G401.6 (cell line): ENCODE data around the gene FYCO1.

ENCODE experiments used
- FAIRE-seq: peaks from 2 replicates; lab custom pipeline; 2012; peaks lifted over from hg19 to GRCh38; lab: Jason Lieb, UNC

The FYCO1 gene

GRCh38 chr3:45914362-45915058 lies 81.1 kb downstream of the FYCO1 start:
- FAIRE-seq, result no peak

DNA sequence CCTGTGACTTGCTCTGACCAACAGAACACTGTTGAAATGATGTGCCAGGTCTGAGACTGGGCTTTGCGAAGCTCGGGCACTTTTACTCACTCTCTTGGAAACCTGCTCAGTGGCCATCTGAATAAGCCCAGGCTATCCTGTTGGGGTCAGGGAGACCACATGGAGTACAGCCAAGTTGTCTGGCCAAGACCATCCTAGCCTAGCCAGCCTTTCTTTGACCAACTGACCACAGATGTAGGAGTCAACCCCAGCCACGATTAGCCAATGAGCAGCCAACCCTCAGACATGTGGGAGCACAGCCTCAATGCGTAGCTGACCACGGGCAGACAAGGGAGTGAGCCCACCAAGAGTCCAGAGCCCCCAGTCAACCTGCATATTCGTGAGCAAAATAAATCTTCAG lies 83.2 kb downstream of the FYCO1 start:
- no peak for FAIRE-seq

DNA sequence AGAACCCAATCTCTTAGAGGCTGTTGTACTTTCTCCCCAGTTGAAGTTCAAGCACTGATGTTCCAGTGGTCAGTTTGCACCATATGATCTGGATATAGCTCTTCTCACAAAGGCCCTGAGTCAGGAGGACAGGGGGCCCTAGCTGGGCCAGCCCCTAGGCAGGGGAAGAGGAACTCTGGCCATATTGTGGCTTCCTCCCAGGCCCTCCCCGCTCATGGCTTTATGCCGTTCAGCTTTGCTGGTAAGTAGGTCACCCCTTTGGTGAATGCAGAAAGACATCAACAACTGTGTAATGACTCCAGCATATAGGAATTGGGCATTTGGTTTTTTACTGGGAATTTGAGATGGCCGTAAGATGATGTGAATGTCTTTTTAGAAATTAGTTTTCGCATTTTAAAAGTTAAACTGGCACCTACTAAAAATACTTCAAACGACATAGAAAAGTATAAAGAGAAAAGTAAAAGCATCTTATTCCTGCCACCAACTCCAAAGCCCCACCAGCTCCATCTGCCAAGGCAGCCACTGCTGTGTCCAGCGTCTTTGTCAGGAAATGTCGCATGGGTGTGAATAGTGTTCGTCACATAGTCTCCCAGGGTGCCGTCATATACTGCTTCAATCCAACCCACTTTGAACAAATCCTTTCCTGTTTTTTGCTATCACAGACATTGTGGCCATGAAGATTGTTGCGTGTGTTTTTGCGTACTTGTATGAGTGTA lies 84.0 kb downstream of the FYCO1 start:
- no peak for FAIRE-seq

- FAIRE-seq, result no peak
These were observed 84.7 kb downstream of the FYCO1 start for GRCh38 chr3:45910892-45911291.

DNA sequence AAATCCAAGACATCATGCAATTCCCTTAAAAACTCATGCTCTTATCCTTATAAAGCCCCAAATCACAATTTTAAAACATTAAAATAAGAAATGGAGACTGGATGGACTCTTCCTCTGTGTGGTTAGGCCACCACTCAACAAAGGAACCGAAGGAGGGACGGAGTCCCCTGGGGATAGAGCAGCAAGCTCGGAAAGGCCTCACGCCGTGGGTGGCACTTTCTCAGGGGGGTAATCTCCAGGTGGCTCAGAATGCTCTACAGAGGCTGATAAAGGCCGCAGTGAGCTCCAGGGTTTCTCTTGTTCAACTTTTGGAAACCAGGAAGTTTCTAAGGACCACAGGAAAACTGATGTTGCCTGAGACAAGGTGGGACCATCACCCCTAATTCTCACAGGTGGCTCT lies 86.1 kb downstream of the FYCO1 start:
- no peak for FAIRE-seq

GRCh38 chr3:45908761-45909160 lies 86.9 kb downstream of the FYCO1 start:
- FAIRE-seq, result no peak

GRCh38 chr3:45907769-45908705 lies 87.6 kb downstream of the FYCO1 start:
- no peak for FAIRE-seq

DNA sequence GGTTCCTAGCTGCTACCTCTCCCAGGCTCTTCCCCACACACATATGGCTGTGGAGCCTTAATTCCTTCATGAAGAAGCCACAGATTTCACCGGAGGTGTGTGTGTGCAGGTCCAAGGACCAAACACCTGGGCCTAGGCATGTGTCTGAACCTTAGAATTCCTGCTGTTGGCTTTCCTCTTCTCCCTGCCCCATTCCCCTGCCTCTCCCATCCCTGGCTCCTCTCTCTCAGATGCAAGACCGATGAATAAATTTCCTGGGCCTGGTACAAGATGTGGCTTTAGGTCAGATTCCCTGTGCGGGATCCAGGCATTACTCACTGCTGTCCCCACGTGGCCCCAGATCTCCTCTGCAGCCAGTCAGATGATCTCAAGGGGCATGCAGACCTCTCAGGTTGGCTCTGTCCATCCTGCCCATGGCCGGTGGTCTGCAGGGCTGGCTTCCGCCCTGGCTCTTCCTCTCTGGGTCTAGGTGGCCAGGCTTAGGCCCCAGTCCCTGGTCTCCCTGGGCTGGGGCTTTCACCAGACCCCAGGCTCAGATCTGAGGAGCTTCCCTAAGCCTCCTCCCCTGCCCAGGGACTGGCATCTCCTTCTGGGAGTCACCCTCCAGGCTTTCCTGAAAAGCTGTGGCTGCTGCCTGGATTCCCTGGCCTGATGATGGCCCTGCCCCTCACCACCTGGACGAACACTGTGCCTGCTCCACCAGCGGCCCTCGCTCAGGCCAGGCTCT lies 88.8 kb downstream of the FYCO1 start:
- FAIRE-seq, result no peak

- FAIRE-seq, result no peak
These were observed 89.9 kb downstream of the FYCO1 start for GRCh38 chr3:45905755-45906154.

DNA sequence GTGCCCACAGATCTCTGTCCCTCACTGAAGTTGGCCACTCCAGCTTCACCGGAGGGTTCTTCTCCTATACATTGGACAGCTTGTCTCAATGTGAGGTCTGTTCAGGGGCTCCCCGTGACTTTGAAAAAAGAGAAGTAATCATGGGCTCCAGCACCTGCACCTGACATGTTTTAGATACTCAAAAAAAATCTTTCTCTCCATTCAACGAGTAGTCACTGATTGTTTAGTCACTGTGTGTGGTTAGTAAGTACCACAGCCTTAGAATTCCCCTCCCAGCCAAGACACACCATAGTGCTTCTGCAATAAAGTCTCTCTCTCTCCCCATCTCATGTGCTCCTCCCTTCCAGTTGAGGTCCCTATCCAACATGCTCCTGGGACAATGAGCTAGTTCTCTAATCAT lies 90.7 kb downstream of the FYCO1 start:
- FAIRE-seq, result no peak

DNA sequence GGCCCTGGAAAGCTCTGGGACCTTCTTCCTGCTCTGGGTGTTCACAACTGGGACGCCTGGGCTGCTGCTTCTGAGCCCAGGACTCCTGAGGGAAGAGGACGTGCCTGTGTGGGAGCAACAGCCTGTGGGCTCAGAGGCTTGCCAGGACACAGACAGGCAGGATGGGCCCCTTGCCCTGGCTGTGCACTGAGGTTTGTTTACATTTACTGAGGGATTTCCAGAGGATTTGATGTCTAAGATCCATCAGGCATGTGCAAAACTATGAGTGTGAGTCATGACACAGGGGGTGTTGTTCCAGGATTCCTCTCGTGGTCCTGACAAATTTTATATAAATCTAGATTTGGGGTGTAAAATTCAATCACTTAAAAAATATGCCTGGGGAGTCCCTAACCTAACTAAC lies 98.7 kb downstream of the FYCO1 start:
- no peak for FAIRE-seq

- FAIRE-seq, result no peak
These were observed 99.7 kb downstream of the FYCO1 start for GRCh38 chr3:45895686-45896468.

- FAIRE-seq, result no peak
These were observed 101.6 kb downstream of the FYCO1 start for GRCh38 chr3:45894015-45894414.

DNA sequence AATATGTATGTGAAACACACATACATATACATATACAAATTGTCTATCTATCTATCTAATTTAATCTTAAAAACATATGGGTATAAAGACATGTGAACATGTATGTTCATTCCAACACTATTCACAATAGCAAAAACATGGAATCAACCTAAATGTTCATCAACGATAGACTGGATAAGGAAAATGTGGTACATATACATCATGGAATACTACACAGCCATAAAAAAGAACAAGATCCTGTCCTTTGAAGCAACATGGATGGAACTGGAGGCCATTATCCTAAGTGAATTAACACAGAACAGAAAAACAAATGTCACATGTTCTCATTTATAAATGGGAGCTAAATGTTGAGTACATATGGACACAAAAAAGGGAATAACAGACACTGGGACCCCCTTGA lies 103.5 kb downstream of the FYCO1 start:
- no peak for FAIRE-seq

DNA sequence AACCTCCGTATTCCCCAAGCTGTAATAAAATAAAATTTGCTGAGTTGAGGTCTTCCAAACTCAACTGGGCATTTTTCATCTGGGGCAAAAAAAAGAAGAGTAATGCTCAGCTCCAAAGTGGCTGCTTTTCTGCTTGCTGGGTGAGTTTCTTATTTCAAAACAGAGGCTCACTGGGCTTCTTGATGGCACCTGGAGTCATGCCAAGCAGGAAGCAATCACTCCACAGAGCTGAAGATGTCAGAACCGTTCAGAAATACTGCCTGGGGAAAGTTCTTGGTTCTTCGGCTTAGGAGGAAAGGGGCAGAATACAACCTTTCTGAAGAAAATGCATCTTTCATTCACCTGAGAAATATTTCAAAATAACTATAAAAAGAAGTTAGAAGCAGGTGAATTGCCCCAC lies 105.2 kb downstream of the FYCO1 start:
- FAIRE-seq, result no peak

- FAIRE-seq, result no peak
These were observed 106.3 kb downstream of the FYCO1 start for GRCh38 chr3:45889337-45889736.

GRCh38 chr3:45887759-45888511 lies 107.7 kb downstream of the FYCO1 start:
- no peak for FAIRE-seq

- no peak for FAIRE-seq
These were observed 108.3 kb downstream of the FYCO1 start for GRCh38 chr3:45887285-45887684.

DNA sequence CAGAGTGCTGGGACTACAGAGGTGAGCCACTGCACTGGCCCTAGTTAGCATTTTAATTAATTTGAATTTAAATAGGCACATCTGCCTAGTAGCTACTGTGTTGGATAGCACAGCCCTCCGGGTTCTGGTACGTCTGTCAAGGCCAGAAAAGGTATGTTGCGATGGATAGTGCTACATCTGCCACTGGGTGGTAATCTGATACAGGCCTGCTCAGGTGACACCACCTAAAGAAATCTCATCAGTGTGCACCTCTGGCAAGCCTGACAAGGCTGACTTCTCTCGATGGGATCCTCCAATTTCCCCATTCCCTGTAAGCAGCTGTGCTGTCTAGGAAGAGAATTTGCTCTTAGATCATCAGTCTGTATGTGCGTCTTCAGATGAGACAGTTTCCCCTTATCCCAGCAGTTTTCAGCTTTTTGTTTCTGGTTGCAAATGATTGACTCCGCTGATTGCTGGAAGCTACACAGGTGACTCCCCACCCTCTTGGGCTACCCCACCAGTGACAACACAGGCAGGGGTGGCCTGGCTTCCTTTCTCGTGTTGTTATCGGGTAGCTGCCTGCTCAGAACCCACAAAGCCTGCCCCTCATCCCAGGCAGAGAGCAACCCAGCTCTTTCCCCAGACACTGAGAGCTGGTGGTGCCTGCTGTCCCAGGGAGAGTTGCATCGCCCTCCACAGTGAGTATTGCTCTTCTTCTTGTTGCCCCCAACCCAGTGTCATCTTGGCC lies 109.5 kb downstream of the FYCO1 start, which contains the start of gene CCR9:
CCR9 (plus strand) TSS at position 565 of the 727 bp plus-strand sequence. CDS start 8,391 bp downstream, outside the sequence.
- FAIRE-seq, result no peak
